Nephron (organoid): ENCODE measurements around the gene VPS26B.

Experiments used
- H3K27ac Mint-ChIP-seq, 3 experiments: 2 replicates each; pipeline ENCODE4 v1.8.0; 2020; ENCODE audit warnings: mixed read lengths in 3 of 3, mild to moderate bottlenecking in 2 of 3, moderate library complexity in 1 of 3
- H3K27me3 Mint-ChIP-seq: 2 replicates; pipeline ENCODE4 v1.8.0; 2021; ENCODE audit warnings: low read depth, mild to moderate bottlenecking, moderate library complexity, mixed read lengths
- H3K36me3 Mint-ChIP-seq: 2 replicates; pipeline ENCODE4 v1.8.0; 2020; ENCODE audit warnings: low read depth, mixed read lengths
- H3K4me1 Mint-ChIP-seq: 2 replicates; pipeline ENCODE4 v1.8.0; 2020; ENCODE audit warnings: mixed read lengths
- H3K4me3 Mint-ChIP-seq, 3 experiments: 2 replicates each; pipeline ENCODE4 v1.8.0; 2020; ENCODE audit warnings: mild to moderate bottlenecking in 3 of 3, mixed read lengths in 3 of 3, moderate library complexity in 2 of 3
- H3K9me3 Mint-ChIP-seq: 2 replicates; pipeline ENCODE4 v1.8.0; 2020; ENCODE audit warnings: mixed read lengths
- TF ChIP-seq, protein P1 (sequence below), 3 experiments: fragments of 200-600 bp; sonication (generic); IDR thresholded peaks; one replicate each; pipeline ENCODE4 v1.5.0; 2021; ENCODE audit warnings: antibody characterized with exemption in 3 of 3; ENCODE audit not compliant: unreplicated experiment in 3 of 3

Gene VPS26B

GRCh38 chr11:134199531-134199930 is 24.9 kb upstream of the VPS26B start:
- Mint-ChIP-seq H3K9me3 (no peaks in the 10 kb centered on the region), H3K4me1 (no peaks in the 10 kb centered on the region), H3K27me3 (no peaks in the 10 kb centered on the region), H3K36me3 (peaks cover 78% of the 10 kb centered on the region), H3K4me3 (no peak overlapping the region), H3K27ac (no peak overlapping the region)
- TF ChIP-seq, protein P1, sequence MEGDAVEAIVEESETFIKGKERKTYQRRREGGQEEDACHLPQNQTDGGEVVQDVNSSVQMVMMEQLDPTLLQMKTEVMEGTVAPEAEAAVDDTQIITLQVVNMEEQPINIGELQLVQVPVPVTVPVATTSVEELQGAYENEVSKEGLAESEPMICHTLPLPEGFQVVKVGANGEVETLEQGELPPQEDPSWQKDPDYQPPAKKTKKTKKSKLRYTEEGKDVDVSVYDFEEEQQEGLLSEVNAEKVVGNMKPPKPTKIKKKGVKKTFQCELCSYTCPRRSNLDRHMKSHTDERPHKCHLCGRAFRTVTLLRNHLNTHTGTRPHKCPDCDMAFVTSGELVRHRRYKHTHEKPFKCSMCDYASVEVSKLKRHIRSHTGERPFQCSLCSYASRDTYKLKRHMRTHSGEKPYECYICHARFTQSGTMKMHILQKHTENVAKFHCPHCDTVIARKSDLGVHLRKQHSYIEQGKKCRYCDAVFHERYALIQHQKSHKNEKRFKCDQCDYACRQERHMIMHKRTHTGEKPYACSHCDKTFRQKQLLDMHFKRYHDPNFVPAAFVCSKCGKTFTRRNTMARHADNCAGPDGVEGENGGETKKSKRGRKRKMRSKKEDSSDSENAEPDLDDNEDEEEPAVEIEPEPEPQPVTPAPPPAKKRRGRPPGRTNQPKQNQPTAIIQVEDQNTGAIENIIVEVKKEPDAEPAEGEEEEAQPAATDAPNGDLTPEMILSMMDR (IDR thresholded peaks at IDR 0.05; ENCODE audit: unreplicated experiment in 3 of 3) = no peak

GRCh38 chr11:134200688-134201087 is 23.8 kb upstream of the VPS26B start:
- no peaks in the 10 kb centered on the region for H3K9me3 Mint-ChIP-seq
- no peak overlapping the region for H3K4me3 Mint-ChIP-seq
- no peaks in the 10 kb centered on the region for H3K4me1 Mint-ChIP-seq
- H3K27me3 Mint-ChIP-seq = no peaks in the 10 kb centered on the region
- TF ChIP-seq, protein P1 (IDR thresholded peaks at IDR 0.05; ENCODE audit: unreplicated experiment in 3 of 3) = no peak
- no peak overlapping the region for H3K27ac Mint-ChIP-seq
- peaks cover 79% of the 10 kb centered on the region for H3K36me3 Mint-ChIP-seq

GRCh38 chr11:134202661-134203060 is 21.8 kb upstream of the VPS26B start:
- TF ChIP-seq, protein P1 (IDR thresholded peaks at IDR 0.05; ENCODE audit: unreplicated experiment in 3 of 3) = no peak
- Mint-ChIP-seq H3K36me3 (peaks cover 76% of the 10 kb centered on the region), H3K27ac (no peak overlapping the region)

DNA sequence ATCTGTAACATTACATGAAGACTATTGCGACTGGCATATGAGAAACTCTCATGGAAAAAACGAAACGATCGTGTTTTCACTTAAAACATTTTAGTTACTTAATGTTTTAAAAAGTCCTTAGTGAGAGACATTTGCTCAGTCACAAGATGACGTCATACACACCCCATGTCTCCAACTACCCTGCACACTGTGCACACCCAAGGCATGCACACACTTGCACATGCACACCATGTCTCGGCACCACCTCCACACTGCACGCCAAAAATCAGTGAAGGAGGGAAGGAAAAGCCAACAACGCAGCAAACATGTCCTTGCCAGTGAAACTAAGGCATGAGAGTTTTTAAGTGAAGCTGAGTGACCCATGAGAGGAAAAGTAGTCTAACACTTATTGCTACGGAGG is 18.7 kb upstream of the VPS26B start:
- Mint-ChIP-seq H3K36me3 (peaks cover 70% of the 10 kb centered on the region), H3K27ac (no peak overlapping the region), H3K27me3 (no peaks in the 10 kb centered on the region), H3K4me3 (no peak overlapping the region), H3K9me3 (no peaks in the 10 kb centered on the region), H3K4me1 (no peaks in the 10 kb centered on the region)
- TF ChIP-seq, protein P1 (IDR thresholded peaks at IDR 0.05; ENCODE audit: unreplicated experiment in 3 of 3) = no peak

More at GRCh38 chr11:134202661-134203060, 21.8 kb upstream of the VPS26B start:
- Mint-ChIP-seq H3K9me3 (no peaks in the 10 kb centered on the region), H3K4me3 (no peak overlapping the region), H3K27me3 (no peaks in the 10 kb centered on the region), H3K4me1 (no peaks in the 10 kb centered on the region)

GRCh38 chr11:134206185-134206584 is 18.3 kb upstream of the VPS26B start:
- TF ChIP-seq, protein P1 (IDR thresholded peaks at IDR 0.05; ENCODE audit: unreplicated experiment in 3 of 3) = no peak
- no peaks in the 10 kb centered on the region for H3K9me3 Mint-ChIP-seq
- H3K4me3 Mint-ChIP-seq = no peak overlapping the region
- H3K36me3 Mint-ChIP-seq = peaks cover 70% of the 10 kb centered on the region
- H3K27me3 Mint-ChIP-seq = no peaks in the 10 kb centered on the region
- H3K27ac Mint-ChIP-seq = no peak overlapping the region
- no peaks in the 10 kb centered on the region for H3K4me1 Mint-ChIP-seq

DNA sequence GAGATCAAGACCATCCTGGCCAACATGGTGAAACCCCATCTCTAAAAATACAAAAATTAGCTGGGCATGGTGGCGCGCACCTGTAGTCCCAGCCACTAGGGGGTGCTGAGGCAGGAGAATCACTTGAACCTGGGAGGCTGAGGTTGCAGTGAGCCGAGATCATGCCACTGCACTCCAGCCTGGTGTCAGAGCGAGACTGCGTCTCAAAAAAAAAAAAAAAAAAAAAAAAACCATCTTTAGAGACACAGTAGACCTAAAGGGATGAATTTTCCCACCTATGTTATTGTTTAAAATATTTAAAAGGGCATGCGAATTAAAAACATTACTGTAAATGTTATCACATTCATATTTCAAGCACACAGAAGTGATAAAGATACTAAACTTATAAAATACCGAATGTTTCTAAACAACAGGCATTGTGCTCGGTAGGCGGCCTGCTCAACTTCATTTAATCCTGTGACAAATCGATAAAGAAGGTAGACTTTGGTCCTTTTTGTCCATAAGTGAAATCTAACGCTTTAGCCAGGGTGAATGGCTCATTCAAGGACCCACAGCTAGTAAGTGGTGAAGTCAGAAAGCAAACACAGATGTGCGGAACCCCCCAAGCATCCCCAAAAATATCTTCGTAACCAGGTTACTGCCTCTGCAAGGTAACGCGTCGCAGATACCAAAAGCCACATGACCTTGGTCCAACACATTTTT is 16.8 kb upstream of the VPS26B start:
- no peaks in the 10 kb centered on the region for H3K9me3 Mint-ChIP-seq
- no peaks in the 10 kb centered on the region for H3K27me3 Mint-ChIP-seq
- peaks cover 68% of the 10 kb centered on the region for H3K36me3 Mint-ChIP-seq
- TF ChIP-seq, protein P1 (IDR thresholded peaks at IDR 0.05; ENCODE audit: unreplicated experiment in 3 of 3) = peak; percentile 57 to 71 (median 67)
- no peaks in the 10 kb centered on the region for H3K4me1 Mint-ChIP-seq
- no peak overlapping the region for H3K27ac Mint-ChIP-seq
- no peak overlapping the region for H3K4me3 Mint-ChIP-seq
